ENCODE measurements around the gene USP32.
A peak's percentile ranks its signal among the peaks of the same experiment; 100 is the strongest.

The USP32 gene

DNA sequence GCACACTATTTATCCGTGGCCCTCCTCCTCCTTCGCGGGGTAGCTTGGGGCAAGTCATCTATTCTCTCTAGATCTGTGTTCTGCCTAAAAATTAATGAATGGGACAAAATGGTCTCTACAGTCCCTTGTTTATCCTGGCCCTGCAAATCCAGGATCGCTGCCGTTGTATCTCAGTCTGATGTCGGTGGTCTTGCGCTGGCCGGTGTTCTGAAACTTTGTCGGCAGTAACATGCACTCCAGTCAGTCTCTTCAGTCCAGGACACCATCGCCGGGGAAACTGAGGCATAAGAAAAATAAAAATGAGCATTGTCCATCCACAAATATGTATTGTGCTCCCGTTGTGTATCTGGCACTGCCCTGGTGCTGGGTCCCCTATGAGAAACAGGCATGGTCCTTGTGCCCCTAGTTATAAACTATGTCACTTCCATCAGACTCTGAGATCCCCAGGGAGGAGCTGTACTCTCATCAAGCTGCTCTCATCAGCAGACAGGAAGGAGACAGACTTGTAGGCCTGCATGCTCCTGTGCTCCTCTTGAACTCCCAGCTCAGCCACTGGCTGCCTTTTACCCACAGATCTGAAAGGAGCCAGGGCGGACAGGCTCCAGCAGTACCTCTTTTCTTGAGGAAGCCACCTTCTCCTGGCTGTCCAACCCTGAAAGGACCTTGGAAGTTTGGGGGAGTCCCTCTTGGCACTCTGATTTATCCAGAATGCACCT is 255.8 kb downstream of the USP32 start:
- no peak for DNase-seq (ENCODE audit: low read depth in 3 of 3)

DNA sequence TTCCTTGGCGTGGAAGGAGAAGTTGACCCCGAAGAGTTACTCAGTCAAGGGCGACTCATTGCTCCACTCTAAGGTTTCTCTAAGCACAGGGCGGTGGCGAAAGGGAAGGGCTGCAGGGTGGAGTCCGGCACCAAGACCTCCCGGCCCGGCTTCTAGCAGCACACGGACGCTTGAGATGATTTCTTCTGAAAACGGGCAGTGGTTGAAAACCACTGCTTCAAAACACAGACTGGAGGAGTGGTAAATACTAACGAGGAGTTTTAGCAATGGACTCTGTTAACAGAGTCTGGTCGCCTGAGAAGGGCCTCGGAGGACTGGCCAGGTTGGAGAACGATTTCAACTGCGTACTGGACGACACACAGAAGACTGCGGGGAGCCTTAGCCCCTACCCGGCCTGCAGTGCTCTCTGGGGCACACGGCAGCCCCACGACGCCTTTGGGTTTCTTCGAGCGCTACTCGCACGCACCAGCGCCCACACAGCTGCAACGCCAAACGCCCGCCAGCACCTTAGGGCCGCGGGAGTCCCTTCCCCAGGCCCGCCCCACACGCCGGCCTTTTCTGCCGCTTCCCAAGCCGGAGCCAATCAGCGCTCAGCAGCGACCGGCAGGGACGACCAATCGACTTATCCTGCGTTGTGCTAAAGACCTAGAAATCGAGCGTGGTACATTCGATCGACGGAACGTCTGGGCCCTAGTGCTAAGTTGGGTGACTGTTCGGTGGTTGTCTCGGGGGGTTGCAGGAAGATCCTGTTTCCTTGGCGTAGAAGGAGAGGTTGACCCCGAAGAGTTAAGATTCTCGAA is 256.6 kb downstream of the USP32 start:
- DNase-seq (ENCODE audit: low read depth in 3 of 3): peak; percentile 61 to 69 (median 65)

DNA sequence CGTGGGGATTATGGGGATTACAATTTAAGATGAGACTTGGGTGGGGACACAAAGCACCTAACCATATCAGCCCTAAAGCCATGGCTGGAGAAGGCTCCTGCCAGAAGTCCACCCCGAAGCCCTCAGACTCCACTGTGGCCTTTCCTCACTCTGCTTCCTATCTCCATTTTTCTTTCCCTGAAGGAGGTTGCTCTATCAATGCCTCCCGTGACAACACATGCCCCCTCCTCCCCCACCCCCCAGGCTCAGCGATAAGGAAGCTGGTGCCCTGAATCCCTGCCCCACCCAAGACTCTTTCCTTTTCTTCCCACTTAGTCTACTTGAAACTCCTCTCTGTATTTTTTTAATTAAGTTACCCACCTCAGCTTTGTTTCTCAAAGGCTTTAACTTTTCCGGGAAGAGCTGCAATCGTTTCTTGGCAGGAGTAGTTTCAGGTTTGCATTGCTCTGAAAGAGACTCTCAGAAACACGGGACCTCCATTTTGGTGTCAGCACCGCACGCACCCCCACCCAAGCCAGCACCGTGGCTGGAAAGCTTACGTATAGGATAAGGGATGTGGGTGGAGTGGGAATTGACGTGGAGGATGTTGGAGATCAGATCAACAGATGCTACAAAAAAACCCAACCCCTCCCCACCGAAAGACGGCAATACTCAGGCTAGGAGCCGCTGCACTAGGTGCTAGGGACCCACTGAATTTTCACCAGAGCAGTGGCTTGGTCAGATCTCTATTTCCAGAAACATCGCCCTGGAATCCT is 257.4 kb downstream of the USP32 start:
- DNase-seq (ENCODE audit: low read depth in 3 of 3): no peak

DNA sequence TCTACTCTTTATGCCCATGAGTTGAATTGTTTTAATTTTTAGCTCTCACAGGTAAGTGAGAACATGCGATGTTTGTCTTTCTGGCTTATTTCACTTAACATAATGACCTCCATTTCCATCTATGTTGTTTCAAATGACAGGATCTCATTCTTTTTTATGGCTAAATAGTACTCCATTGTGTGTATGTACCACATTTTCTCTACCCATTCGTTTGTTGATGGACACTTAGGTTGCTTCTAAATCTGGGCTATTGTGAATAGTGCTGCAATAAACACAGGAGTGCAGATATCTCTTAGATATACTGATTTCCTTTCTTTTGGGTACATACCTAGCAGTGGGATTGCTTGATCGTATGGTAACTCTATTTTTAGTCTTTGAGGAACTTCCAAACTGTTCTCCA is 261.5 kb downstream of the USP32 start:
- no peak for DNase-seq (ENCODE audit: low read depth in 3 of 3)

DNA sequence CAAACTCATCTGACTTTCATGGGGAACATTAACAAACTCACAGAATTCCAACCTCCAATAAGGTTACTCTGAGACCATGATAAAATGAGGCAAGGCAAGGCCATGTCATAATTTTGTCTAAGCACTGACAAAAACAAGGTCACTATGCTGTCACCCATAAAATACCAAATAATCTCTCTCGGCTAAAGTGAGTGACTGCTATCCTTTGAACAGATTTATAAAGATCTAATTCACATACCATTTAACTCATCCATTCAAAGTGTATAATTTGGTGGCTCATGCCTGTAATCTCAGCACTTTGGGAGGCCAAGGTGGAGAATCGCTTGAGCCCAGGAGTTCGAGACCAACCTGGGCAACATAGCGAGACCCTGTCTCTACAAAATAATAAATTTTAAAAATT is 262.8 kb downstream of the USP32 start:
- DNase-seq (ENCODE audit: low read depth in 3 of 3): no peak
